Stomach (tissue), 4 donors: ENCODE results near the gene CGREF1.

ENCODE experiments used
- CTCF ChIP-seq, 7 experiments: fragments of 450-650 bp in 4 of 7; fragments of 200-600 bp in 3 of 7; sonication (generic) in 3 of 7; IDR thresholded peaks; one replicate each; pipeline ENCODE4 v1.5.1; 2016 to 2019; ENCODE audit warnings: antibody characterized with exemption in 7 of 7, control low read depth in 2 of 7, mild to moderate bottlenecking in 1 of 7
- EP300 ChIP-seq: sonication (generic); formaldehyde crosslinking; IDR thresholded peaks from one replicate; pipeline ENCODE4 v1.6.1; 2017; ENCODE audit warnings: antibody characterized with exemption
- POLR2A ChIP-seq, 4 donors: fragments of 450-650 bp; IDR thresholded peaks; one replicate each; pipeline ENCODE4 v1.6.1; 2016; ENCODE audit warnings: antibody characterized with exemption in 4 of 4, control low read depth in 2 of 4, mild to moderate bottlenecking in 1 of 4, moderate library complexity in 1 of 4
- POLR2AphosphoS5 ChIP-seq, 3 donors: sonication (generic); formaldehyde crosslinking; IDR thresholded peaks; one replicate each; pipeline ENCODE4 v1.6.1; 2016; ENCODE audit warnings: antibody characterized with exemption in 3 of 3

- TF ChIP-seq CTCF (IDR thresholded peaks at IDR 0.05) = no peak
- TF ChIP-seq POLR2AphosphoS5 (IDR thresholded peaks at IDR 0.05) = no peak
- TF ChIP-seq POLR2A (IDR thresholded peaks at IDR 0.05) = no peak
- no peak for TF ChIP-seq EP300
Observed at GRCh38 chr2:27127883-27128667, 9.1 kb upstream of the CGREF1 start.
